Measurements from ENCODE around the gene ARMC6. TPM values are rescaled to one million over a fixed set of nuclear protein-coding genes. Genes with fewer than 3 reads are reported as not detected.
"Not testable (repeated sequence)": the region's sequence is repeated elsewhere in the genome, so short reads cannot be mapped to it uniquely, and the experiment has no call there.

The ARMC6 gene
- total RNA-seq, 1 experiment from 2014 or later: 102 TPM

DNA sequence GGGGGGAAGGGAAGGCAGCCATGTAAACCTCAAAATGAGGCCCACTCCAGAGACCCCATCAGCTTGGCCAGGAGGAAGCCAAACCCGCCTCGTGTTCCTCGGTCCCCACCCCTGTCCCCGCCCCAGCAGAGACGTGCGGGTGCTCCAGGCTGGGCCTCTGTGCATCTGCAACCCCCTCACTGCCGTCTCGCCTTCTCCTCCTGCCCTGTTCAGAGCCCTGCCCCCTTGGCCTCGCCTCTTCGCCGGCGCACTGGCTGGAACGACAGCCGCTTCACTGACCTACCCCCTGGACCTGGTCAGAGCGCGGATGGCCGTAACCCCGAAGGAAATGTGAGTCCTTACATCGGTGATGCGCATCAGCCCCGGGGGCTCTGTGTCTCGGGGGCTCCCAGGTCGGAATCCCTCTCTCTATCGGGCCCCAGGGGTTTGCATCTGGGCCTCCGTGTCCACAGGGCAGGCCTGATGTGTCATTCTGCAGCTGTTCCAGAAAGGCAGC, 72.7 kb downstream of the ARMC6 start:
- no peaks in the 10 kb centered on the region for H4K20me1 ChIP-seq (ENCODE audit: low read length)
- no peak overlapping the region for H3K4me2 ChIP-seq (ENCODE audit: low read length)
- TF ChIP-seq EZH2 (IDR thresholded peaks at IDR 0.05; ENCODE audit: low read length, unreplicated experiment): no peak
- TF ChIP-seq, protein P1, sequence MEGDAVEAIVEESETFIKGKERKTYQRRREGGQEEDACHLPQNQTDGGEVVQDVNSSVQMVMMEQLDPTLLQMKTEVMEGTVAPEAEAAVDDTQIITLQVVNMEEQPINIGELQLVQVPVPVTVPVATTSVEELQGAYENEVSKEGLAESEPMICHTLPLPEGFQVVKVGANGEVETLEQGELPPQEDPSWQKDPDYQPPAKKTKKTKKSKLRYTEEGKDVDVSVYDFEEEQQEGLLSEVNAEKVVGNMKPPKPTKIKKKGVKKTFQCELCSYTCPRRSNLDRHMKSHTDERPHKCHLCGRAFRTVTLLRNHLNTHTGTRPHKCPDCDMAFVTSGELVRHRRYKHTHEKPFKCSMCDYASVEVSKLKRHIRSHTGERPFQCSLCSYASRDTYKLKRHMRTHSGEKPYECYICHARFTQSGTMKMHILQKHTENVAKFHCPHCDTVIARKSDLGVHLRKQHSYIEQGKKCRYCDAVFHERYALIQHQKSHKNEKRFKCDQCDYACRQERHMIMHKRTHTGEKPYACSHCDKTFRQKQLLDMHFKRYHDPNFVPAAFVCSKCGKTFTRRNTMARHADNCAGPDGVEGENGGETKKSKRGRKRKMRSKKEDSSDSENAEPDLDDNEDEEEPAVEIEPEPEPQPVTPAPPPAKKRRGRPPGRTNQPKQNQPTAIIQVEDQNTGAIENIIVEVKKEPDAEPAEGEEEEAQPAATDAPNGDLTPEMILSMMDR (conservative IDR thresholded peaks at IDR 0.05; ENCODE audit: low read depth, low read length): no peak
- no peak for TF ChIP-seq EZH2phosphoT487 (IDR thresholded peaks at IDR 0.05; ENCODE audit: borderline replicate concordance, low read length)
- H3K27ac ChIP-seq (ENCODE audit: low read length): no peak overlapping the region
- no peaks in the 10 kb centered on the region for H3K9me2 ChIP-seq (replicated peaks; ENCODE audit: low read length)
- no peaks in the 10 kb centered on the region for H3F3A ChIP-seq (ENCODE audit: low read length, unreplicated experiment)
- H3K9me3 ChIP-seq (ENCODE audit: low read length): no peaks in the 10 kb centered on the region
- POLR2A ChIA-PET (ENCODE audit: unreplicated experiment): no interaction called here
- intact Hi-C loops (cut with micrococcal nuclease): no loop called here
- CTCF ChIA-PET: no interaction called here
- no peak overlapping the region for H2AFZ ChIP-seq (ENCODE audit: low read length)
- no peak overlapping the region for H3K4me3 ChIP-seq (ENCODE audit: low read length)
- no peak for ATAC-seq
- H3K4me1 ChIP-seq (ENCODE audit: insufficient read depth, low read length): no peaks in the 10 kb centered on the region
- H3K27me3 ChIP-seq (ENCODE audit: low read length): no peaks in the 10 kb centered on the region
- H3K79me2 ChIP-seq (ENCODE audit: low read length): no peaks in the 10 kb centered on the region
- no TSS peak for BruUV-seq (replicated peaks)
- DNase-seq: no peak
- no peak overlapping the region for H3K9ac ChIP-seq (ENCODE audit: low read length)
- no peaks in the 10 kb centered on the region for H3K36me3 ChIP-seq (ENCODE audit: low read depth, low read length)

- H3K4me1 ChIP-seq (ENCODE audit: insufficient read depth, low read length); ATAC-seq; BruUV-seq (replicated peaks); H2AFZ ChIP-seq (ENCODE audit: low read length); intact Hi-C loops (cut with micrococcal nuclease); H3K36me3 ChIP-seq (ENCODE audit: low read depth, low read length); H3K9me3 ChIP-seq (ENCODE audit: low read length); H3K9ac ChIP-seq (ENCODE audit: low read length); H3K27me3 ChIP-seq (ENCODE audit: low read length); H3K9me2 ChIP-seq (replicated peaks; ENCODE audit: low read length); POLR2A ChIA-PET (ENCODE audit: unreplicated experiment); H4K20me1 ChIP-seq (ENCODE audit: low read length); H3K4me2 ChIP-seq (ENCODE audit: low read length); H3K27ac ChIP-seq (ENCODE audit: low read length); CTCF ChIA-PET; H3F3A ChIP-seq (ENCODE audit: low read length, unreplicated experiment); DNase-seq; H3K4me3 ChIP-seq (ENCODE audit: low read length); H3K79me2 ChIP-seq (ENCODE audit: low read length): not testable (repeated sequence)
Observed at GRCh38 chr19:19106938-19107337, 73.5 kb downstream of the ARMC6 start.

GRCh38 chr19:19107654-19108053, 74.3 kb downstream of the ARMC6 start:
- ChIA-PET POLR2A (ENCODE audit: unreplicated experiment) (no interaction called here), CTCF (no interaction called here)
- intact Hi-C loops (cut with micrococcal nuclease): no loop called here
- Histone ChIP-seq H3K27ac (ENCODE audit: low read length) (no peak overlapping the region), H3K9me3 (ENCODE audit: low read length) (no peaks in the 10 kb centered on the region), H4K20me1 (ENCODE audit: low read length) (no peaks in the 10 kb centered on the region), H3F3A (ENCODE audit: low read length, unreplicated experiment) (no peaks in the 10 kb centered on the region), H3K79me2 (ENCODE audit: low read length) (no peaks in the 10 kb centered on the region), H3K9me2 (replicated peaks; ENCODE audit: low read length) (no peaks in the 10 kb centered on the region), H2AFZ (ENCODE audit: low read length) (no peak overlapping the region), H3K4me3 (ENCODE audit: low read length) (no peak overlapping the region), H3K27me3 (ENCODE audit: low read length) (no peaks in the 10 kb centered on the region), H3K36me3 (ENCODE audit: low read depth, low read length) (no peaks in the 10 kb centered on the region), H3K4me1 (ENCODE audit: insufficient read depth, low read length) (no peaks in the 10 kb centered on the region), H3K9ac (ENCODE audit: low read length) (no peak overlapping the region), H3K4me2 (ENCODE audit: low read length) (no peak overlapping the region)
- no TSS peak for BruUV-seq (replicated peaks)
- ATAC-seq: no peak
- no peak for DNase-seq
- TF ChIP-seq, protein P1 (conservative IDR thresholded peaks at IDR 0.05; ENCODE audit: low read depth, low read length): no peak
- TF ChIP-seq EZH2phosphoT487 (IDR thresholded peaks at IDR 0.05; ENCODE audit: borderline replicate concordance, low read length) (no peak), EZH2 (IDR thresholded peaks at IDR 0.05; ENCODE audit: low read length, unreplicated experiment) (no peak)

Other genes with a start within 250 kb of the ARMC6 start
- gene COMP, start 242.3 kb upstream of the ARMC6 start, total RNA-seq (2014; rRNA removed): 0.04 TPM in 1 of 2 replicates, not detected in the other
- 97.1 and 155 TPM in 2 replicates for gene UPF1, start 201.6 kb upstream of the ARMC6 start, total RNA-seq (2014; rRNA removed)
- gene CERS1, start 137.4 kb upstream of the ARMC6 start, total RNA-seq (2014; rRNA removed): 0.95 and 3.3 TPM in 2 replicates
- 408 and 410 TPM in 2 replicates for gene COPE, start 114.2 kb upstream of the ARMC6 start, total RNA-seq (2014; rRNA removed)
- 120 and 145 TPM in 2 replicates for gene DDX49, start 113.9 kb upstream of the ARMC6 start, total RNA-seq (2014; rRNA removed)
- 118 and 143 TPM in 2 replicates for gene HOMER3, start 92.4 kb upstream of the ARMC6 start, total RNA-seq (2014; rRNA removed)
- 48.9 and 56.9 TPM in 2 replicates for gene SUGP2, start 86 bp upstream of the ARMC6 start, total RNA-seq (2014; rRNA removed)
- gene SLC25A42, start 30.4 kb downstream of the ARMC6 start, total RNA-seq (2014; rRNA removed): 8.0 and 8.8 TPM in 2 replicates
- 49.9 and 90.0 TPM in 2 replicates for gene TMEM161A, start 104.9 kb downstream of the ARMC6 start, total RNA-seq (2014; rRNA removed)
- 0.22 and 0.29 TPM in 2 replicates for gene MEF2B, start 136.7 kb downstream of the ARMC6 start, total RNA-seq (2014; rRNA removed)
- gene BORCS8, start 158.5 kb downstream of the ARMC6 start, total RNA-seq (2014; rRNA removed): 21.9 and 33.1 TPM in 2 replicates
- gene RFXANK, start 158.7 kb downstream of the ARMC6 start, total RNA-seq (2014; rRNA removed): 88.5 and 104 TPM in 2 replicates
- 39.3 and 47.0 TPM in 2 replicates for gene NR2C2AP, start 169.8 kb downstream of the ARMC6 start, total RNA-seq (2014; rRNA removed)
- 0.15 TPM in 1 of 2 replicates, not detected in the other for gene NCAN, start 178.4 kb downstream of the ARMC6 start, total RNA-seq (2014; rRNA removed)
- not detected in 2 replicates for gene TM6SF2, start 239.7 kb downstream of the ARMC6 start, total RNA-seq (2014; rRNA removed)

Data from PC-3 (cell line).